ENCODE measurements around the gene SYK.
"Not testable (repeated sequence)": the region's sequence is repeated elsewhere in the genome, so short reads cannot be mapped to it uniquely, and the experiment has no call there.

The SYK gene

GRCh38 chr9:90795871-90796317 lies 5.7 kb upstream of the SYK start:
- DNase-seq (ENCODE audit: low spot score) = no peak

- no peak for DNase-seq (ENCODE audit: low spot score)
Measured at GRCh38 chr9:90799271-90799852, 2.3 kb upstream of the SYK start.

- DNase-seq (ENCODE audit: low spot score) = no peak
Measured at GRCh38 chr9:90801973-90802322, 329 bp downstream of the SYK start.

- DNase-seq (ENCODE audit: low spot score) = no peak
Measured at GRCh38 chr9:90802386-90802985, 867 bp downstream of the SYK start.

- no peak for DNase-seq (ENCODE audit: low spot score)
Measured at GRCh38 chr9:90803860-90804593, 2.4 kb downstream of the SYK start.

GRCh38 chr9:90805006-90805996 lies 3.7 kb downstream of the SYK start:
- DNase-seq (ENCODE audit: low spot score) = no peak

- no peak for DNase-seq (ENCODE audit: low spot score)
Measured at GRCh38 chr9:90807006-90807405, 5.4 kb downstream of the SYK start.

- no peak for DNase-seq (ENCODE audit: low spot score)
Measured at GRCh38 chr9:90808398-90808797, 6.8 kb downstream of the SYK start.

- no peak for DNase-seq (ENCODE audit: low spot score)
Measured at GRCh38 chr9:90808890-90809685, 7.5 kb downstream of the SYK start.

GRCh38 chr9:90810691-90811090 lies 9.1 kb downstream of the SYK start:
- no peak for DNase-seq (ENCODE audit: low spot score)

- no peak for DNase-seq (ENCODE audit: low spot score)
Measured at GRCh38 chr9:90813046-90813445, 11.4 kb downstream of the SYK start.

GRCh38 chr9:90813523-90813922 lies 11.9 kb downstream of the SYK start:
- no peak for DNase-seq (ENCODE audit: low spot score)

GRCh38 chr9:90814355-90814754 lies 12.7 kb downstream of the SYK start:
- no peak for DNase-seq (ENCODE audit: low spot score)

GRCh38 chr9:90815183-90815943 lies 13.7 kb downstream of the SYK start:
- no peak for DNase-seq (ENCODE audit: low spot score)

GRCh38 chr9:90815944-90816357 lies 14.3 kb downstream of the SYK start:
- DNase-seq (ENCODE audit: low spot score) = no peak

- no peak for DNase-seq (ENCODE audit: low spot score)
Measured at GRCh38 chr9:90816690-90817089, 15.1 kb downstream of the SYK start.

- no peak for DNase-seq (ENCODE audit: low spot score)
Measured at GRCh38 chr9:90818279-90818678, 16.7 kb downstream of the SYK start.

GRCh38 chr9:90820406-90820805 lies 18.8 kb downstream of the SYK start:
- not testable (repeated sequence) for DNase-seq (ENCODE audit: low spot score)

- not testable (repeated sequence) for DNase-seq (ENCODE audit: low spot score)
Measured at GRCh38 chr9:90821236-90821635, 19.6 kb downstream of the SYK start.

GRCh38 chr9:90821697-90822096 lies 20.1 kb downstream of the SYK start:
- no peak for DNase-seq (ENCODE audit: low spot score)

- no peak for DNase-seq (ENCODE audit: low spot score)
Measured at GRCh38 chr9:90822866-90823265, 21.2 kb downstream of the SYK start.
